SK-N-DZ (cell line): ENCODE data around the gene SERPING1. TPM values are rescaled to one million over a fixed set of nuclear protein-coding genes. Genes with fewer than 3 reads are reported as not detected.

Experiments used
- DNase-seq: peaks from one replicate; pipeline ENCODE4 v3.0.0-alpha.2; 2015; ENCODE audit warnings: low spot score
- polyA plus RNA-seq, 2 experiments: library from polyadenylated mRNA; depleted of rRNA; stranded (reverse); fragments of >200 nt; gene quantifications; 2 replicates each; pipeline ENCODE4 v1.2.3, GENCODE V29; 2014

The SERPING1 gene
- 22.4 and 28.2 TPM in 2 replicates for polyA plus RNA-seq (2014; cell fraction: cytosol; rRNA removed)
- polyA plus RNA-seq (2014; cell fraction: nucleus; rRNA removed) = 11.5 and 26.6 TPM in 2 replicates

- no peak for DNase-seq
Observed at GRCh38 chr11:57597461-57597915, at the start of gene SERPING1. SERPING1 (plus strand) TSS chr11:57597685; CDS start chr11:57598271, 586 bp downstream.

GRCh38 chr11:57547854-57548377, 49.6 kb upstream of the SERPING1 start:
- DNase-seq = no peak

- no peak for DNase-seq
Observed at GRCh38 chr11:57549983-57550382, 47.5 kb upstream of the SERPING1 start.

- DNase-seq = no peak
Observed at GRCh38 chr11:57551941-57552340, 45.5 kb upstream of the SERPING1 start.

- no peak for DNase-seq
Observed at GRCh38 chr11:57552479-57552878, 45.0 kb upstream of the SERPING1 start.

- DNase-seq = no peak
Observed at GRCh38 chr11:57555393-57555792, 42.1 kb upstream of the SERPING1 start.

GRCh38 chr11:57556041-57556440, 41.4 kb upstream of the SERPING1 start:
- DNase-seq = no peak

GRCh38 chr11:57560146-57560545, 37.3 kb upstream of the SERPING1 start:
- DNase-seq = no peak

GRCh38 chr11:57562596-57562995, 34.9 kb upstream of the SERPING1 start:
- no peak for DNase-seq

- no peak for DNase-seq
Observed at GRCh38 chr11:57566005-57566904, 31.2 kb upstream of the SERPING1 start.

GRCh38 chr11:57566905-57567514, 30.5 kb upstream of the SERPING1 start:
- DNase-seq = no peak

- peak; percentile 46 for DNase-seq
Observed at GRCh38 chr11:57567515-57568329, 29.8 kb upstream of the SERPING1 start, which contains the start of gene UBE2L6. UBE2L6 (minus strand) TSS chr11:57567672; CDS start chr11:57567611, 61 bp downstream.

GRCh38 chr11:57568330-57568766, 29.1 kb upstream of the SERPING1 start:
- DNase-seq = peak; percentile 81

GRCh38 chr11:57571606-57572005, 25.9 kb upstream of the SERPING1 start:
- DNase-seq = no peak

- DNase-seq = no peak
Observed at GRCh38 chr11:57574061-57574460, 23.4 kb upstream of the SERPING1 start.

GRCh38 chr11:57584341-57584740, 13.1 kb upstream of the SERPING1 start:
- DNase-seq = peak; percentile 80

- DNase-seq = no peak
Observed at GRCh38 chr11:57585301-57585700, 12.2 kb upstream of the SERPING1 start.

GRCh38 chr11:57586711-57587245, 10.7 kb upstream of the SERPING1 start:
- no peak for DNase-seq

GRCh38 chr11:57588046-57588710, 9.3 kb upstream of the SERPING1 start:
- no peak for DNase-seq

GRCh38 chr11:57596266-57596885, 1.1 kb upstream of the SERPING1 start:
- no peak for DNase-seq
